ENCODE measurements around the gene TNPO3.
"Not testable (repeated sequence)": the region's sequence is repeated elsewhere in the genome, so short reads cannot be mapped to it uniquely, and the experiment has no call there.

TNPO3 gene

GRCh38 chr7:128946936-128947830 is 107.7 kb downstream of the TNPO3 start:
- Histone ChIP-seq H2AFZ (ENCODE audit: low read length, unreplicated experiment) (no peak overlapping the region), H3K36me3 (ENCODE audit: insufficient read depth, low read length) (no peaks in the 10 kb centered on the region)

GRCh38 chr7:128945668-128946366 is 109.1 kb downstream of the TNPO3 start:
- H3K79me2 ChIP-seq (ENCODE audit: control insufficient read depth, insufficient read depth, low read length, unreplicated experiment) = no peaks in the 10 kb centered on the region
- H2AFZ ChIP-seq (ENCODE audit: low read length, unreplicated experiment) = no peak overlapping the region
- H3K27me3 ChIP-seq (ENCODE audit: insufficient read depth, low read length) = no peaks in the 10 kb centered on the region; the same call in 1 of the 2 replicates
- no peak overlapping the region for H3K27ac ChIP-seq (ENCODE audit: low read depth, low read length)
- no peaks in the 10 kb centered on the region for H3K36me3 ChIP-seq (ENCODE audit: insufficient read depth, low read length)
- no peaks in the 10 kb centered on the region for H3K4me1 ChIP-seq (ENCODE audit: control insufficient read depth, insufficient read depth, low read length, unreplicated experiment)
- H3K4me3 ChIP-seq (ENCODE audit: low read depth, low read length) = no peak overlapping the region

More at GRCh38 chr7:128946936-128947830, 107.7 kb downstream of the TNPO3 start:
- Histone ChIP-seq H3K4me3 (ENCODE audit: low read depth, low read length) (no peak overlapping the region), H3K27me3 (ENCODE audit: insufficient read depth, low read length) (no peaks in the 10 kb centered on the region; the same call in 1 of the 2 replicates), H3K79me2 (ENCODE audit: control insufficient read depth, insufficient read depth, low read length, unreplicated experiment) (no peaks in the 10 kb centered on the region), H3K4me1 (ENCODE audit: control insufficient read depth, insufficient read depth, low read length, unreplicated experiment) (no peaks in the 10 kb centered on the region), H3K27ac (ENCODE audit: low read depth, low read length) (no peak overlapping the region)

DNA sequence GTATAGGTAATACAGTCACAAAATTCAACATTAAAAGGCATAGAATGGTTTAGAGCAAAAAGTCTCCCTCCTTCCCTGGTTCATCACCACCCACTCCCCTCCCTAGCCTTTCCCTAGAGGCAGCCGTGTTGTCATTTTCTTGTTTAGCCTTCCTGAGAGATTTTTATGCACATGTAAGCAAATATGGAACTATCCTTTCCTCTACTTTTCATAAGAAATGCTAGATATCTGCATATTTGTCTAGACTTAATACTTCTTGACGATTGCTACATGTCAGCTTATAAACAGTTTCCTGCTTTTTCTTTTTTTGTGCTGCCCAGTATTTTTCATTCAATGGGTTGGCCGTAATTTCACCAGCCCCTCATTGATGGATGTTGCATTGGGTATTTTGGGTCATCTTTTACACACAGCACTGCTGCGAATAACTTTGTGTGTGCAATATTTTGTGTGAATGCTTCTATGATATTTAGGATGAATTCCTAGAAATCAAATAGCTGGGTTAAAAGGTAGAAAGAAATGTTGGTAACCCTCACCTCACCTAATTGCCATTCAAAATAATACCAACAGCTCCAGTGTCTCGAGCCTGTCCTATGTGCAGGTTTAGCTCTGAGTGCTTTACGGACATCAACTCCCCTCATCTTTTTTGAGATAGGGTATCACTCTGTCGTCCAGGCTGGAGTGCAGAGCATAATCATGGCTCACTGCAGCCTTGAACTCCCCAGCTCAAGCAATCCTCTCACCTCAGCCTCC is 110.2 kb downstream of the TNPO3 start:
- no peaks in the 10 kb centered on the region for H3K79me2 ChIP-seq (ENCODE audit: control insufficient read depth, insufficient read depth, low read length, unreplicated experiment)

GRCh38 chr7:128943251-128943650 is 111.7 kb downstream of the TNPO3 start:
- not testable (repeated sequence) for H3K4me1 ChIP-seq (ENCODE audit: control insufficient read depth, insufficient read depth, low read length, unreplicated experiment); H3K4me3 ChIP-seq (ENCODE audit: low read depth, low read length); H2AFZ ChIP-seq (ENCODE audit: low read length, unreplicated experiment); H3K27me3 ChIP-seq (ENCODE audit: insufficient read depth, low read length); H3K79me2 ChIP-seq (ENCODE audit: control insufficient read depth, insufficient read depth, low read length, unreplicated experiment); H3K27ac ChIP-seq (ENCODE audit: low read depth, low read length); H3K36me3 ChIP-seq (ENCODE audit: insufficient read depth, low read length)

More for the DNA sequence above, 110.2 kb downstream of the TNPO3 start:
- no peak overlapping the region for H3K27ac ChIP-seq (ENCODE audit: low read depth, low read length)
- H3K36me3 ChIP-seq (ENCODE audit: insufficient read depth, low read length) = no peaks in the 10 kb centered on the region
- no peak overlapping the region for H3K4me3 ChIP-seq (ENCODE audit: low read depth, low read length)
- no peaks in the 10 kb centered on the region for H3K4me1 ChIP-seq (ENCODE audit: control insufficient read depth, insufficient read depth, low read length, unreplicated experiment)
- no peaks in the 10 kb centered on the region; the same call in 1 of the 2 replicates for H3K27me3 ChIP-seq (ENCODE audit: insufficient read depth, low read length)
- H2AFZ ChIP-seq (ENCODE audit: low read length, unreplicated experiment) = no peak overlapping the region

GRCh38 chr7:128941946-128942526 is 112.9 kb downstream of the TNPO3 start:
- Histone ChIP-seq H3K4me3 (ENCODE audit: low read depth, low read length) (no peak overlapping the region), H3K36me3 (ENCODE audit: insufficient read depth, low read length) (no peaks in the 10 kb centered on the region), H2AFZ (ENCODE audit: low read length, unreplicated experiment) (no peak overlapping the region), H3K4me1 (ENCODE audit: control insufficient read depth, insufficient read depth, low read length, unreplicated experiment) (no peaks in the 10 kb centered on the region), H3K27me3 (ENCODE audit: insufficient read depth, low read length) (peaks cover 20% of the 10 kb centered on the region), H3K27ac (ENCODE audit: low read depth, low read length) (no peak overlapping the region), H3K79me2 (ENCODE audit: control insufficient read depth, insufficient read depth, low read length, unreplicated experiment) (no peaks in the 10 kb centered on the region)

DNA sequence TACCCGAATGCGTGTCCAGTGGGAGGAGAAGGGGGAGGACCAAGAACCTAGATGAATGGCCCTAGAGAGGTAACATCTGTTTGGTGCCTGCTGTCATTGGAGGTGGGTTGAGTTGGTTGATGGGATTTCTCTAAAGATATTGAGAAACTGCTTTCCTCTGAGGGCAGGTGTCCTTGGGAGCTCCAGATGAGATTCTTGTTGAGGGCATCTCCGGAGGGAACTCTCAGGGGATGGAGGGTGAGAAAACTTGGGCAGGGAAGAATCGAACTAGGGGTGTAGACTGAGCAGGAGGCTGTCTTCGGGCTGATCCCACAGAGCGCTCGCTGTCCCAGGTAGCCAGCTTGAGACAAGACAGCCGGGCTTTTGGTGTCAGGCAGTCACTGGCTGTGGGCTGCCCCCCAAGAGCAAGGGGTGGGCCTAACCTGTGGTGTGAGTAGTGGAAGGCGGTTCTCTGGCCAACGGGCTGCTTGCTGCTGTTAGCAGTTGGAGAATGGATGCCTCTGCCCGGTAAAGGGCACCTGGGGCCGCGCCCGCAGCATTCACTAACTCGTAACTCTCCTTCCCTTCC is 113.5 kb downstream of the TNPO3 start:
- Histone ChIP-seq H3K4me3 (ENCODE audit: low read depth, low read length) (no peak overlapping the region), H2AFZ (ENCODE audit: low read length, unreplicated experiment) (no peak overlapping the region), H3K4me1 (ENCODE audit: control insufficient read depth, insufficient read depth, low read length, unreplicated experiment) (no peaks in the 10 kb centered on the region), H3K36me3 (ENCODE audit: insufficient read depth, low read length) (no peaks in the 10 kb centered on the region), H3K27me3 (ENCODE audit: insufficient read depth, low read length) (peaks cover 24% of the 10 kb centered on the region), H3K27ac (ENCODE audit: low read depth, low read length) (no peak overlapping the region), H3K79me2 (ENCODE audit: control insufficient read depth, insufficient read depth, low read length, unreplicated experiment) (no peaks in the 10 kb centered on the region)

- no peaks in the 10 kb centered on the region for H3K4me1 ChIP-seq (ENCODE audit: control insufficient read depth, insufficient read depth, low read length, unreplicated experiment)
- H3K79me2 ChIP-seq (ENCODE audit: control insufficient read depth, insufficient read depth, low read length, unreplicated experiment) = no peaks in the 10 kb centered on the region
- peaks cover 24% of the 10 kb centered on the region for H3K27me3 ChIP-seq (ENCODE audit: insufficient read depth, low read length)
- no peak overlapping the region for H2AFZ ChIP-seq (ENCODE audit: low read length, unreplicated experiment)
- H3K4me3 ChIP-seq (ENCODE audit: low read depth, low read length) = no peak overlapping the region
- no peak overlapping the region for H3K27ac ChIP-seq (ENCODE audit: low read depth, low read length)
- no peaks in the 10 kb centered on the region for H3K36me3 ChIP-seq (ENCODE audit: insufficient read depth, low read length)
Measured at GRCh38 chr7:128940494-128941322, 114.2 kb downstream of the TNPO3 start.

- H3K27ac ChIP-seq (ENCODE audit: low read depth, low read length) = no peak overlapping the region
- H3K4me1 ChIP-seq (ENCODE audit: control insufficient read depth, insufficient read depth, low read length, unreplicated experiment) = no peaks in the 10 kb centered on the region
- no peaks in the 10 kb centered on the region for H3K36me3 ChIP-seq (ENCODE audit: insufficient read depth, low read length)
- H3K27me3 ChIP-seq (ENCODE audit: insufficient read depth, low read length) = peaks cover 30% of the 10 kb centered on the region
- H3K4me3 ChIP-seq (ENCODE audit: low read depth, low read length) = no peak overlapping the region
- no peak overlapping the region for H2AFZ ChIP-seq (ENCODE audit: low read length, unreplicated experiment)
- no peaks in the 10 kb centered on the region for H3K79me2 ChIP-seq (ENCODE audit: control insufficient read depth, insufficient read depth, low read length, unreplicated experiment)
Measured at GRCh38 chr7:128939861-128940410, 115.0 kb downstream of the TNPO3 start.

- H3K4me1 ChIP-seq (ENCODE audit: control insufficient read depth, insufficient read depth, low read length, unreplicated experiment) = no peaks in the 10 kb centered on the region
- no peak overlapping the region for H3K4me3 ChIP-seq (ENCODE audit: low read depth, low read length)
- H3K36me3 ChIP-seq (ENCODE audit: insufficient read depth, low read length) = no peaks in the 10 kb centered on the region
- H3K27me3 ChIP-seq (ENCODE audit: insufficient read depth, low read length) = peaks cover 31% of the 10 kb centered on the region
- H2AFZ ChIP-seq (ENCODE audit: low read length, unreplicated experiment) = no peak overlapping the region
- no peak overlapping the region for H3K27ac ChIP-seq (ENCODE audit: low read depth, low read length)
- H3K79me2 ChIP-seq (ENCODE audit: control insufficient read depth, insufficient read depth, low read length, unreplicated experiment) = no peaks in the 10 kb centered on the region
Measured at GRCh38 chr7:128939075-128939860, 115.6 kb downstream of the TNPO3 start.

Measured in ACC112 (cell line).